GM18861 (cell line): Measurements from ENCODE around the gene GNAI2.
A peak's percentile ranks its signal among the peaks of the same experiment; 100 is the strongest.
"Not testable (repeated sequence)": the region's sequence is repeated elsewhere in the genome, so short reads cannot be mapped to it uniquely, and the experiment has no call there.

ENCODE experiments used
- ATAC-seq: cut with Tn5 transposase; IDR thresholded peaks from one replicate; pipeline ENCODE4 v1.9.1; 2021; ENCODE audit not compliant: unreplicated experiment

The GNAI2 gene

GRCh38 chr3:50244813-50245212 is 8.8 kb downstream of the GNAI2 start:
- not testable (repeated sequence) for ATAC-seq

- no peak for ATAC-seq
Observed at GRCh38 chr3:50245251-50245745, 9.3 kb downstream of the GNAI2 start.

DNA sequence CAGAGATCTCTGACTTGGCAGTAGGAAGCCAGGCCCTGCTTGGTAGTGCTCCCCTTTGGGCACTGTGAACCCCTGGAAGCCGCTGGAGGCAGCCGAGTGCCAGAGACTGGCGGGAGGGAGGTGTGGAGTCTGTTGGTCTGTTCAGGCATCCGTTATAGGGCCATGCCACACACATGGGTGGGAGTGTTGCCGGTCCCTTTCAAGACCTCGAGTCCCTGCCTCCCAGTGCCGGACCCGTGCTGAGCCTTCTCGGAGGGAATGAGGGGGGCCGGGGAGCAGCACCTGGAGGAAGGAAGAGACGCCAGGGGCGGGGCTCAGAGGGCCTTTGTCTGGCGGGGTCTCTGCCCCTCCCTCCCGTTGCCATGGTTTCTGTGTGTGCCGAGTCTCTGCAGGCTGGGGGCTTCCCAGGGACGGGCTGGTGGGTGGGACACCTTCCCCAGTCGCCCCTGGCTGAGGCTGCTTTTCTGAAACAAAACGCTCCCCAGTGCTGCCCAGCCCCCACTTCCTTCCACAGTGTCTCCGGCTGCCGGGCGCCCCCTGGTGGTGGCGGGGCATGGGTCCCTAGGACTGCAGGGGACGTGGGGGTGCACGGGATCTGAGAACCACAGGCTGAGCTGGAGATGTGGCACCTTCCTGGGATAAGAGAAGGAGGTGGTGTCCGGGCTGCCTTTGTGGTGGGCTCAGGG is 10.0 kb downstream of the GNAI2 start:
- peak; percentile 44 for ATAC-seq

GRCh38 chr3:50246517-50246954 is 10.5 kb downstream of the GNAI2 start:
- peak; percentile 39 for ATAC-seq

DNA sequence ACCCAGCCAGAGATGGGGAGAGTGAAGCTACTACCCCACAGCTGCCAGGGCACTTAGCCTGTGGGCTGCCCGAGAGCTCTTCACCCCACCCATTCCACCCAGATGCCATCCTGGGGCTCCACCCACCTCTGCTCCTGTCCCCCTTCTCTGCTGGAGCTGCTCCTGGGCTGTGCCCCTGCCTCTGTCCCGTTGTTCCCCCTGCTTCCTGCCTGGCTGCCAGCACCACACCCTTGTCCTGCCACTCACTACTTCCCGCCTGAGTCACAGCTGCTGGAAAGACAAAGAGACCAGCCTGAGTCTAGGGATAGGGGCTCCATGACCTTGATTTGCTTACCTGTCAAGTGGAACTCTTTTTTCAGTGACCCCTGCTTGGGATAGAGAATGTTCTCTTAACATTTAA is 12.4 kb downstream of the GNAI2 start:
- no peak for ATAC-seq

- no peak for ATAC-seq
Observed at GRCh38 chr3:50249457-50249856, 13.5 kb downstream of the GNAI2 start.

GRCh38 chr3:50250514-50250913 is 14.5 kb downstream of the GNAI2 start:
- ATAC-seq: no peak

GRCh38 chr3:50251220-50251619 is 15.2 kb downstream of the GNAI2 start:
- ATAC-seq: no peak

- no peak for ATAC-seq
Observed at GRCh38 chr3:50254577-50255250, 18.7 kb downstream of the GNAI2 start.

DNA sequence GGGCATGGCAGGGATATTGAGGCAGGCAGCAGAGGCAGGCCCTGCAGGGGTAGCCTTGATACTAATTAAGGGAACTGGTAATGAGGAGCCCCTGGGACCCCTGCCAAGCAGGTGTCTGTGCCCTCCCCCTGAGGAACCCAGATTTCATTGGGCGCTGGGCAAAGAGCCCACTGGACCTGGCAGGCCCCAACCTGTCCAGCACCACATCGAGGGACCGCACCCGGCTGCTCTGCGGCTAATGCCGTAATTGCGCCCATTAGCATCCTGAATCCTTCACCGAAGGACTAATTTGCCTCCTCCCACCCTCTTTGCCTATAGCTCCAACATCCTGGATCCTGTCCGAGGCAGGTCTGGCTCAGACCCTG is 19.2 kb downstream of the GNAI2 start:
- no peak for ATAC-seq

DNA sequence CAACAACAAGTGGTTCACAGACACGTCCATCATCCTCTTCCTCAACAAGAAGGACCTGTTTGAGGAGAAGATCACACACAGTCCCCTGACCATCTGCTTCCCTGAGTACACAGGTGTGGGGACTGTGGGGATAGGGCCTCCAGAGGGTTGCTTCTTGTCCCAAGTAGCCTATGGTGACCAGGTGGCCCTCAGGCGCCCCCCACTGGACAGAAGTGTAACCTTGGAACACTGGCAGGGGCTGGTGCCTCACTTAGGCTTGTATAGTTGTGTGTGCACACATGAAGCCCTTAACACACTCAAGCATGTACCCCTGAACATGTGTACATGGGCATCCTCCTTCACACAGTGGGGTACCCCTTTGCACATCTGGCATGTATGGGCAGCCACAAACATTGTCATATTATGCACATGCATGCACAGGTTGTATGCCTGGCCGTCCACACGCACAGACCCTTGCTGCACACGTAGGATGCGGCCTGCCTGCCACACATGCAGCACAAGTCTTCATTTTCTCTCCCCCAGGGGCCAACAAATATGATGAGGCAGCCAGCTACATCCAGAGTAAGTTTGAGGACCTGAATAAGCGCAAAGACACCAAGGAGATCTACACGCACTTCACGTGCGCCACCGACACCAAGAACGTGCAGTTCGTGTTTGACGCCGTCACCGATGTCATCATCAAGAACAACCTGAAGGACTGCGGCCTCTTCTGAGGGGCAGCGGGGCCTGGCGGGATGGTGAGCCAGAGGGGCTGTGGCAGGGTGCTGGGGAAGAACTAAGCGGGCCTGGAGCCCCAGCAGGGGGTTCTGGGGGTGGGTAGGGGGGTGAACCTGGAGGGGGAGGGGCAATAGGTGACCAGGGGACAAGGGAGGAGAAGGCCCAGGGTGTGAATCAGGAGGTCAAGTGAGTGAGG is 21.2 kb downstream of the GNAI2 start:
- no peak for ATAC-seq

DNA sequence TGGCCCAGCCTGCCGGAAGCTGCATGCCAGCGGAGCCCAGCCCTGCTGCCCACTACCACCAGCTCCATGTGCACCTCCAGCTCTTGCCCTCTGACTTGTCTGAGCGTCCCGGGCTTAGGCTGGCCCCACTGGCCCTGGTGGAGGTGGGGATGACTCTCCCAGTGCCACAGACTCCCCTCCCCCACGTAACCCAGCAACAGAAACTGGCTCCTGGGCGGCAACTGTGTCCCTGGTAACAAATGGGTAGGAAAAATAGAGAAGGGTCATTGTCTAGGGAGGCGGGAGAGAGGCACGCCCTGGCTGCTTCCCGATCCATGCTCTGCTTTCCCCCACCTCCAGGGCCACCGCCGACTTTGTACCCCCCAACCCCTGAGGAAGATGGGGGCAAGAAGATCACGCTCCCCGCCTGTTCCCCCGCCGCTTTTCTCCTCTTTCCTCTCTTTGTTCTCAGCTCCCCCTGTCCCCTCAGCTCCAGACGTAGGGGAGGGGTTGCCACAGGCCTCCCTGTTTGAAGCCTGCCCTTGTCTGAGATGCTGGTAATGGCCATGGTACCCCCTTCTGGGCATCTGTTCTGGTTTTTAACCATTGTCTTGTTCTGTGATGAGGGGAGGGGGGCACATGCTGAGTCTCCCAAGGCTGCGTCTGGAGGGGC is 22.2 kb downstream of the GNAI2 start:
- ATAC-seq: no peak

DNA sequence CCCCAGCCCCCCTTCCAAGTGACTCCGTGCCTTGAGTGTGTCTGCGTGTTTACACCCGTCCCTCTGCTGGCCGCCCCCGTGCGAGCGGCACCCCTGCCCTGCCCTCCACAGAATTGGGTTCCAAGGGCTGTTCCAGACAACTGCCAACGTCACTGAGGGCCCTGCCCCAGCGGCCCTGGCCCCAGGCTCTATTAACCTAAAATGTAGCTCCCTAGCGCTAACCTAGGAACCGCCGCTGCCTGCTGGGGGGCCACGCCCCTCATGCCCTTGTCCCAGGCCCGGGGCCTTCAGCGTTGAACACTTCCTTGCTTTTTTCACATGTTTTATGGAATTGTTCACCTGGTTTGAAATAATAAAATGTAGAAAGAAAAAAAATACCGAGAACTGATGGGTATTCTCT is 23.0 kb downstream of the GNAI2 start:
- ATAC-seq: no peak

DNA sequence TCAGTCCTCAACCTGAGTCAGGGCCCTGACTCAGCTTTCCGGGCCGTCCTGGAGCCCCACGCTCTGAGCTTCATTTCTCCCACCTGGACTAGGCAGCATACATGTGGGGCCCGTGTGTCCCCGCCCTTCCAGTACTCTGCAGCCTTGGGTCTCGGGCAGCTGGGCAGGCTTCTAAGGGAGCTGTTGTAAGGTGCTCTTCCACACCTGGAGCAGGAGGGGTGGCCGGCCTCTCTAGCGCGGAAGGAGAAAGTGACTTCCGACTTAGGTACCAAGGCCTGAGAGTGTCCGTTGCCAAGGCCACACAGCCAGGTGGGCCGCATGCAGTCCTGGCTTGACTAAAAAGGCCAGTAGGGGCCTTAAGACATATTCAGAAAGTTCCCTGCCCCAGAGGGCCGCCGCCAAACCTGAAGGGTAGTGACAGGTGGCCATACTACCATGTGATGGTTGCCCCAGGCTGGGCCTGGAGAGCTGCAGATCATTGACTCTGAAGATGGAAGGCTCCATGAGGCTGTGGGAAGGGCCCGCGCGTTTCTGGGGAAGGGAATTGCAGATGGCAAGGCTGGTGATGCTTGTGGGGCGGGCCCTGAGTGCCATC is 23.5 kb downstream of the GNAI2 start:
- ATAC-seq: peak; percentile 10

DNA sequence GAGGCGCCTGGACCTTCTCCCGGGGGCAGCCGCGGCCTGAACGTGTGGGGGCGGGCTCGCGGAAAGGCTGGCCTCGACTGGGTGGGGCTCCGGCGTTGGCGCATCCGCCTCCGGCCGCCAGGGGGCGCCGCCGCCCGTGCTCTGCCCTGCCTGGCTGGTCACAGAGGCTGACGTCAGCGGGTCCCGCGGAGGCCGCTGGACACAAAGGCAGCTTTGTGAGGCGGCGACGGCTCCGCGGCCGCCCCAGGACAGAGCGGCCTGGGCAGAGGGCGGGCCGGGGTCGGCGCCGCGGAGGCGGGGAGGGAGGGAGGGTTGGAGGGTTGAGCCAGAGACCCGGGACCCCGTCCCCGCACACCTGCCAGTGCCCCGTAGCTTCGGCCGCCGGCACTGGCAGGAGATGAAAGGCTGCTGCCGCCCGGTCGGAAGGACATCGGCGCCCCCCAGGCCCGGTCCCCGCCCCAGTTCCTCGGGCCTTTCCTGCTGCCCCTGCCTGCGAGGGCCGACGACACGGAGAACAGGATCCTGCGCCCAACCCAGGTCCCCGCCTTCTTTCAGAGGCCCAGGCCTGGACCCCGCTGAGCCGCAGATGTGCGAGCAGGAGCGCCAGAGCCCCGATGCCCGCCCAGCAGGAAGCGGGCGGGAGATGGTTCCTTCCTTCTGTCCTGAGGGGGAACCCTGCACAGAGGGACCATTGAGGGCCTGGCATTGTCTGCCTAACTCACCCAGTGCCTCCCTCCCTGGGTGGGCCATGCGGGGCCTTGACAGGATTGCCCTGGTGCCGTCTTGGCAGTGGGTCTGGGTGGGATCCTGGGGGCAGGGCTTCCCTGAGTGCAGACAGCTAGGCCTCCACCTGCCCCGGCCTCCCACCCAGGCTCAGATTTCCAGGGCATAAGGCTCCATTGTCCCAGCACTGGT is 24.3 kb downstream of the GNAI2 start:
- peak; percentile 82 for ATAC-seq

- ATAC-seq: no peak
Observed at GRCh38 chr3:50260942-50261441, 25.0 kb downstream of the GNAI2 start.

DNA sequence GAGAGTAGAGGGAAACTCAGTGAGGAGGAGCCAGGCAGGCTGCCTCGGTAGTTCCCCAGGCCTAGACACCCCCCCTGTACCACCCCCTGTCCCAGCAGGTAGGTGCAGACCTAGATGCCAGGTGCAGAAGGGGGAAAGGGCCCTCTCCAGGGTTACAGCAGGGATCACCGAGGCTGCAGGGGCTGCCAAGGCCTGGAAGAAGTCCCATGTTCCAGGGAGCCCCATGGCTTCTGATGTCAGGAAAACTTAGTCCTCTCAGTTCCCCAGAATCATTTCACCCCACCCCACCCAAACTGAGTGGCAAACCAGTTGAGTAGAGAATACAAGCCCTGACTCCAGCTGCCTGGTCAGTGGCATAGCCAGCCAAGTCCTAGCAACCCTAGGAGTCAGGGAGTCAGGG is 25.5 kb downstream of the GNAI2 start:
- ATAC-seq: no peak

DNA sequence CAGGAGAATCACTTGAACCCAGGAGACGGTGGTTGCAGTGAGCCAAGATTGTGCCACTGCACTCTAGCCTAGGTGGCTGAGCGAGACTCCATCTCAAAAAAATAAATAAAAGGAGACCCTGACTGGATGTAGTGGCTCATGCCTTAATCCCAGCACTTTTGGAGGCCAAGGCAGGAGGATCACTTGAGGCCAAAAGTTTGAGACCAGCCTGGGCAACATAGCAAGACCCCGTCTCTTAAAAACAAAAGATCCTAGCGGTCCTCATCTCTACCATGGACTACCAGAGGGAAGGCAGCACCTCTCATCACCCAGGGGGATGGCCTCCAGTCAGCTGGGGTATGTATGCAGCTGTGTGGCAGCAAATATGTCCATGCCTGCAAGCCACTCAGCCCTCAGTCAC is 26.2 kb downstream of the GNAI2 start:
- not testable (repeated sequence) for ATAC-seq

DNA sequence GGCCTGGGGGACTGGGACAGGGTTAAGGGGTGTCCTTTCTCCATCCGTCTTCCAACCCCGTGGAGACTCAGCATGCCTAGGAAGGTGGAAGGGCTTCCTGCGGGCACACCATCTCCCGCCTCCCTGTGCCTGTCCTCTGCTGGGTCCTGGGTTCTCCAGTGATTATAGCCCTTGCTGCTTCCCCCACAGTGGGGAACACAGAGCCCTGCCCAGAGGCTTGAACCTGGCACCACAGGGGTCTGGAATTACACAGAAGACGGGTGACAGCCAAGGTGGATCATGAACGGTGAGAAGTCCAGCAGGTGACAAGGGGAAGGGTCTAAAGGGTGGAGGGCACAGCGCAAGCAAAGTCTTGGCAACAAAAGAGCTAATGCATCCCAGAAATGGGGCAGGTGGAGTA is 26.8 kb downstream of the GNAI2 start:
- no peak for ATAC-seq
